HepG2 (cell line): ENCODE results near the gene KIAA0319L. TPM values are rescaled to one million over a fixed set of nuclear protein-coding genes. Genes with fewer than 3 reads are reported as not detected.
A peak's percentile ranks its signal among the peaks of the same experiment; 100 is the strongest.

Experiments
- CREB1 ChIP-seq, 2 experiments: fragments of 450-650 bp in 1 of 2; IDR thresholded peaks; 2 replicates each; pipeline ENCODE4 v1.6.1; 2016 to 2017; ENCODE audit warnings: control low read depth in 1 of 2, mild to moderate bottlenecking in 1 of 2, missing compliant biosample characterization in 1 of 2, missing genetic modification characterization in 1 of 2
- ELF1 ChIP-seq: sonication (generic); formaldehyde crosslinking; IDR thresholded peaks from 2 replicates; pipeline ENCODE4 v1.4.0; 2020; ENCODE audit warnings: missing genetic modification reagents
- ELF4 ChIP-seq: sonication (generic); formaldehyde crosslinking; IDR thresholded peaks from 2 replicates; pipeline ENCODE4 v1.5.0; 2020; ENCODE audit warnings: missing genetic modification reagents, mild to moderate bottlenecking, moderate library complexity, borderline replicate concordance
- EZH2 ChIP-seq: conservative IDR thresholded peaks from 2 replicates; pipeline ENCODE4 v1.6.1; 2012; ENCODE audit warnings: mild to moderate bottlenecking, low read depth, low read length, moderate library complexity
- FOXA1 ChIP-seq, 2 experiments: fragments of 450-650 bp in 1 of 2; sonication (generic) in 1 of 2; formaldehyde crosslinking in 1 of 2; IDR thresholded peaks; 2 replicates each; pipeline versions ENCODE4 v1.4.0 to v1.6.1; 2016 to 2020; ENCODE audit warnings: missing genetic modification reagents in 1 of 2
- HES4 ChIP-seq: sonication (generic); formaldehyde crosslinking; IDR thresholded peaks from 2 replicates; pipeline ENCODE4 v1.9.0; 2021; ENCODE audit warnings: mild to moderate bottlenecking, missing genetic modification reagents, borderline replicate concordance
- HMG20A ChIP-seq: IDR thresholded peaks from 2 replicates; pipeline ENCODE4 v1.6.1; 2016; ENCODE audit warnings: borderline replicate concordance
- HMGXB4 ChIP-seq, 2 experiments: sonication (generic) in 1 of 2; formaldehyde crosslinking in 1 of 2; IDR thresholded peaks; 2 replicates each; pipeline versions ENCODE4 v1.4.0 to v1.6.1; 2018 to 2020; ENCODE audit warnings: missing genetic modification reagents in 2 of 2, borderline replicate concordance in 1 of 2, low read depth in 1 of 2, mild to moderate bottlenecking in 1 of 2, missing biosample characterization in 1 of 2
- IRX3 ChIP-seq: sonication (generic); formaldehyde crosslinking; IDR thresholded peaks from 2 replicates; pipeline ENCODE4 v1.8.1; 2023; ENCODE audit warnings: mild to moderate bottlenecking, low read depth, missing genetic modification reagents, borderline replicate concordance
- MATR3 ChIP-seq: sonication (generic); formaldehyde crosslinking; IDR thresholded peaks from 2 replicates; pipeline ENCODE4 v1.4.0; 2020; ENCODE audit warnings: missing genetic modification reagents
- NCOA1 ChIP-seq: sonication (generic); formaldehyde crosslinking; IDR thresholded peaks from 2 replicates; pipeline ENCODE4 v1.9.0; 2021; ENCODE audit warnings: missing genetic modification reagents
- NCOA5 ChIP-seq: sonication (generic); formaldehyde crosslinking; IDR thresholded peaks from 2 replicates; pipeline ENCODE4 v1.4.0; 2020; ENCODE audit warnings: missing genetic modification reagents
- NR2F6 ChIP-seq, 2 experiments: IDR thresholded peaks; 2 replicates each; pipeline ENCODE4 v1.6.1; 2016; ENCODE audit warnings: antibody characterized with exemption in 1 of 2, mild to moderate bottlenecking in 1 of 2
- PHF8 ChIP-seq: sonication (generic); formaldehyde crosslinking; IDR thresholded peaks from 2 replicates; pipeline ENCODE4 v1.5.0; 2020; ENCODE audit warnings: missing genetic modification reagents
- RBM39 ChIP-seq: fragments of 200-400 bp; formaldehyde crosslinking; IDR thresholded peaks from one replicate; pipeline ENCODE4 v1.6.1; 2018; ENCODE audit warnings: antibody characterized with exemption, mild to moderate bottlenecking, low read depth, low read length; ENCODE audit not compliant: poor library complexity, severe bottlenecking
- TAF15 ChIP-seq: fragments of 200-400 bp; formaldehyde crosslinking; IDR thresholded peaks from one replicate; pipeline ENCODE4 v1.6.1; 2018; ENCODE audit warnings: mild to moderate bottlenecking, low read depth, low read length; ENCODE audit not compliant: poor library complexity, severe bottlenecking
- ZFP41 ChIP-seq: sonication (generic); formaldehyde crosslinking; IDR thresholded peaks from 2 replicates; pipeline ENCODE4 v1.4.0; 2020; ENCODE audit warnings: mild to moderate bottlenecking, missing genetic modification reagents, borderline replicate concordance
- ZKSCAN1 ChIP-seq: fragments of 150-350 bp; IDR thresholded peaks from 2 replicates; pipeline ENCODE4 v1.6.1; 2014; ENCODE audit warnings: low read length
- ZKSCAN5 ChIP-seq: sonication (generic); formaldehyde crosslinking; IDR thresholded peaks from 2 replicates; pipeline ENCODE4 v1.5.1; 2020; ENCODE audit warnings: mild to moderate bottlenecking, missing genetic modification reagents
- ZNF124 ChIP-seq: sonication (generic); formaldehyde crosslinking; IDR thresholded peaks from 2 replicates; pipeline ENCODE4 v1.4.0; 2020; ENCODE audit warnings: missing genetic modification reagents
- ZNF589 ChIP-seq: sonication (generic); formaldehyde crosslinking; conservative IDR thresholded peaks from 2 replicates; pipeline ENCODE4 v1.8.0; 2022; ENCODE audit warnings: mild to moderate bottlenecking, moderate library complexity, missing genetic modification reagents
- ZNF605 ChIP-seq: sonication (generic); formaldehyde crosslinking; IDR thresholded peaks from 2 replicates; pipeline ENCODE4 v1.8.0; 2022; ENCODE audit warnings: mild to moderate bottlenecking, missing genetic modification reagents
- ZNF703 ChIP-seq: sonication (generic); formaldehyde crosslinking; IDR thresholded peaks from 2 replicates; pipeline ENCODE4 v1.5.1; 2020; ENCODE audit warnings: missing genetic modification reagents, mild to moderate bottlenecking, moderate library complexity, borderline replicate concordance
- ZNF768 ChIP-seq: sonication (generic); formaldehyde crosslinking; IDR thresholded peaks from 2 replicates; pipeline ENCODE4 v1.4.0; 2020; ENCODE audit warnings: missing genetic modification reagents
- ZNF841 ChIP-seq: sonication (generic); formaldehyde crosslinking; IDR thresholded peaks from 2 replicates; pipeline ENCODE4 v1.8.1; 2023; ENCODE audit warnings: missing genetic modification reagents, borderline replicate concordance
- polyA plus RNA-seq, 8 experiments: library from polyadenylated mRNA; depleted of rRNA in 3 of 8; stranded (reverse) in 7 of 8; unstranded in 1 of 8; fragments of >200 nt; fragmentation: Illumina TruSeq in 4 of 8; extraction: Trizol in 4 of 8; gene quantifications; 2 replicates each; pipeline versions ENCODE4 v1.2.1 to v1.2.3, GENCODE V29; 2011 to 2016; ENCODE audit warnings: low read depth in 4 of 8, missing spikeins in 1 of 8, mixed read lengths in 1 of 8; ENCODE audit not compliant: insufficient read depth in 1 of 8
- total RNA-seq, 5 experiments: library from RNA; depleted of rRNA; stranded (reverse); fragments of >200 nt; fragmentation: Illumina TruSeq; extraction: Trizol; gene quantifications; 2 replicates each; pipeline ENCODE4 v1.2.3, GENCODE V29; 2016; ENCODE audit warnings: low read depth in 1 of 5
- TF ChIP-seq, protein P1 (sequence below): sonication (generic); formaldehyde crosslinking; IDR thresholded peaks from 2 replicates; pipeline ENCODE4 v1.4.0; 2020; ENCODE audit warnings: mild to moderate bottlenecking, low read depth, missing genetic modification reagents

Gene KIAA0319L
- total and polyA plus RNA-seq, 2 of the 13 experiments (the other 11 are each of a cell fraction or from before 2014, with no cell fraction given): 33.4 to 82.6 TPM

- TF ChIP-seq ZFP41: no peak
- no peak for TF ChIP-seq FOXA1 (IDR thresholded peaks at IDR 0.05)
- TF ChIP-seq FOXA1 (CRISPR knock-in tag; IDR thresholded peaks at IDR 0.05): no peak
- 0 out of 4 replicates have a peak, but pooled peaks of 1 of the 2 experiments have one; percentile 65 for TF ChIP-seq HMGXB4 (CRISPR knock-in tag; IDR thresholded peaks at IDR 0.05; ENCODE audit: borderline replicate concordance in 1 of 2, low read depth in 1 of 2)
- TF ChIP-seq MATR3 (CRISPR knock-in tag): no peak
- TF ChIP-seq HES4: no peak
- TF ChIP-seq ZNF124 (CRISPR knock-in tag): no peak; the same call in 1 of the 2 replicates
- TF ChIP-seq ZNF605 (CRISPR knock-in tag): no peak
- no peak for TF ChIP-seq ZKSCAN1
- peak; percentile 63 for TF ChIP-seq PHF8 (CRISPR knock-in tag)
- TF ChIP-seq IRX3 (CRISPR knock-in tag): no peak
- TF ChIP-seq ELF1: peak; percentile 78
- no peak for TF ChIP-seq ELF4 (CRISPR knock-in tag)
- no peak for TF ChIP-seq NR2F6 (IDR thresholded peaks at IDR 0.05)
- no peak for TF ChIP-seq NR2F6 (CRISPR knock-in tag; IDR thresholded peaks at IDR 0.05)
- TF ChIP-seq ZNF589 (CRISPR knock-in tag): peak; percentile 39; the same call in 1 of the 2 replicates
- no peak for TF ChIP-seq NCOA5 (CRISPR knock-in tag)
- TF ChIP-seq NCOA1 (CRISPR knock-in tag): no peak
- no peak for TF ChIP-seq ZNF703
- peak; percentile 81 for TF ChIP-seq CREB1 (IDR thresholded peaks at IDR 0.05)
- TF ChIP-seq CREB1 (CRISPR knock-in tag; IDR thresholded peaks at IDR 0.05): peak; percentile 87
- no peak for TF ChIP-seq EZH2
- TF ChIP-seq TAF15: no peak
- TF ChIP-seq ZNF841 (CRISPR knock-in tag): no peak
- TF ChIP-seq, protein P1, sequence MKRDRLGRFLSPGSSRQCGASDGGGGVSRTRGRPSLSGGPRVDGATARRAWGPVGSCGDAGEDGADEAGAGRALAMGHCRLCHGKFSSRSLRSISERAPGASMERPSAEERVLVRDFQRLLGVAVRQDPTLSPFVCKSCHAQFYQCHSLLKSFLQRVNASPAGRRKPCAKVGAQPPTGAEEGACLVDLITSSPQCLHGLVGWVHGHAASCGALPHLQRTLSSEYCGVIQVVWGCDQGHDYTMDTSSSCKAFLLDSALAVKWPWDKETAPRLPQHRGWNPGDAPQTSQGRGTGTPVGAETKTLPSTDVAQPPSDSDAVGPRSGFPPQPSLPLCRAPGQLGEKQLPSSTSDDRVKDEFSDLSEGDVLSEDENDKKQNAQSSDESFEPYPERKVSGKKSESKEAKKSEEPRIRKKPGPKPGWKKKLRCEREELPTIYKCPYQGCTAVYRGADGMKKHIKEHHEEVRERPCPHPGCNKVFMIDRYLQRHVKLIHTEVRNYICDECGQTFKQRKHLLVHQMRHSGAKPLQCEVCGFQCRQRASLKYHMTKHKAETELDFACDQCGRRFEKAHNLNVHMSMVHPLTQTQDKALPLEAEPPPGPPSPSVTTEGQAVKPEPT (CRISPR knock-in tag): no peak
- TF ChIP-seq ZKSCAN5 (CRISPR knock-in tag): no peak; the same call in 1 of the 2 replicates
- peak; percentile 96 for TF ChIP-seq RBM39
- TF ChIP-seq ZNF768 (CRISPR knock-in tag): no peak
- TF ChIP-seq HMG20A: no peak
These were observed 589 bp upstream of the KIAA0319L start, which contains the start of gene NCDN (continued) for GRCh38 chr1:35557611-35558373.
